HEK293 (cell line): ENCODE results near the gene NUDCD3.

Source experiments
- ATF2 ChIP-seq: fragments of 450-650 bp; formaldehyde crosslinking; IDR thresholded peaks from 2 replicates; pipeline ENCODE4 v1.5.1; 2016; ENCODE audit warnings: missing biosample characterization, missing genetic modification characterization, low read depth
- BCL11A ChIP-seq: fragments of 450-650 bp; formaldehyde crosslinking; IDR thresholded peaks from 2 replicates; pipeline ENCODE4 v1.5.1; 2016; ENCODE audit warnings: low read depth, missing biosample characterization, missing genetic modification characterization
- CTCF ChIP-seq: fragments of 450-650 bp; formaldehyde crosslinking; IDR thresholded peaks from 2 replicates; pipeline ENCODE4 v1.5.1; 2016; ENCODE audit warnings: missing biosample characterization, missing genetic modification characterization
- ELK4 ChIP-seq: IDR thresholded peaks from 2 replicates; pipeline ENCODE4 v1.6.1; 2011; ENCODE audit warnings: mild to moderate bottlenecking, low read depth, low read length, borderline replicate concordance
- GFI1B ChIP-seq: fragments of 450-650 bp; formaldehyde crosslinking; IDR thresholded peaks from 2 replicates; pipeline ENCODE4 v1.5.1; 2016; ENCODE audit warnings: missing biosample characterization, missing genetic modification characterization
- SP7 ChIP-seq: fragments of 450-650 bp; formaldehyde crosslinking; IDR thresholded peaks from 2 replicates; pipeline ENCODE4 v1.5.1; 2016; ENCODE audit warnings: missing biosample characterization, missing genetic modification characterization
- TCF7L2 ChIP-seq: IDR thresholded peaks from 2 replicates; pipeline ENCODE4 v1.6.1; 2011; ENCODE audit warnings: low read depth, mild to moderate bottlenecking, inconsistent platforms, low read length, moderate library complexity, borderline replicate concordance
- TRIM28 ChIP-seq: IDR thresholded peaks from 2 replicates; pipeline ENCODE4 v1.6.1; 2011; ENCODE audit warnings: low read length, control low read depth, borderline replicate concordance
- ZBTB11 ChIP-seq: fragments of 450-650 bp; formaldehyde crosslinking; conservative IDR thresholded peaks from 2 replicates; pipeline ENCODE4 v1.5.1; 2016; ENCODE audit warnings: low read depth, missing biosample characterization, missing genetic modification characterization
- ZNF24 ChIP-seq: fragments of 450-650 bp; formaldehyde crosslinking; IDR thresholded peaks from 2 replicates; pipeline ENCODE4 v1.5.1; 2016; ENCODE audit warnings: missing biosample characterization, missing genetic modification characterization
- ZNF513 ChIP-seq: fragments of 450-650 bp; IDR thresholded peaks from 2 replicates; pipeline ENCODE4 v1.5.1; 2018; ENCODE audit warnings: missing biosample characterization, missing genetic modification characterization
- ZSCAN23 ChIP-seq: fragments of 450-650 bp; formaldehyde crosslinking; IDR thresholded peaks from 2 replicates; pipeline ENCODE4 v1.5.1; 2016; ENCODE audit warnings: missing biosample characterization, missing genetic modification characterization

GRCh38 chr7:44486693-44487092, 3.8 kb downstream of the NUDCD3 start:
- TF ChIP-seq ZBTB11 (tag by site-specific recombination) (no peak), CTCF (tag by site-specific recombination) (no peak), GFI1B (no peak), ELK4 (no peak), ZNF513 (tag by site-specific recombination) (no peak), TCF7L2 (no peak), ZSCAN23 (tag by site-specific recombination) (no peak), BCL11A (tag by site-specific recombination) (no peak), ATF2 (no peak), ZNF24 (no peak), TRIM28 (no peak), SP7 (0 out of 2 replicates have a peak, but pooled peaks have one; percentile 19)
